T47D (cell line): ENCODE results near the gene DDIT3.

Source experiments
- DNase-seq, 2 experiments: peaks; one replicate each; pipeline versions ENCODE4 v3.0.0 to v3.0.0-alpha.2; 2011 to 2012; ENCODE audit warnings: low read depth in 1 of 2, low spot score in 1 of 2
- JUND ChIP-seq: IDR thresholded peaks from 2 replicates; pipeline ENCODE4 v1.6.1; 2012; ENCODE audit warnings: low read depth
- in situ Hi-C: cut with HindIII; loops from 2 replicates; pipeline ENCODE4 v1.10.0; 2016; ENCODE audit warnings: low sequenced_read_pairs, low pct_unique_long_range_greater_than_20kb

DDIT3 gene

GRCh38 chr12:57489157-57489641 lies 31.1 kb downstream of the DDIT3 start:
- DNase-seq, result no peak
- no peak for TF ChIP-seq JUND
- in situ Hi-C loops, result no loop called here

GRCh38 chr12:57488402-57489156 lies 31.7 kb downstream of the DDIT3 start:
- TF ChIP-seq JUND, result no peak
- in situ Hi-C loops, result no loop called here
- DNase-seq, result no peak

DNA sequence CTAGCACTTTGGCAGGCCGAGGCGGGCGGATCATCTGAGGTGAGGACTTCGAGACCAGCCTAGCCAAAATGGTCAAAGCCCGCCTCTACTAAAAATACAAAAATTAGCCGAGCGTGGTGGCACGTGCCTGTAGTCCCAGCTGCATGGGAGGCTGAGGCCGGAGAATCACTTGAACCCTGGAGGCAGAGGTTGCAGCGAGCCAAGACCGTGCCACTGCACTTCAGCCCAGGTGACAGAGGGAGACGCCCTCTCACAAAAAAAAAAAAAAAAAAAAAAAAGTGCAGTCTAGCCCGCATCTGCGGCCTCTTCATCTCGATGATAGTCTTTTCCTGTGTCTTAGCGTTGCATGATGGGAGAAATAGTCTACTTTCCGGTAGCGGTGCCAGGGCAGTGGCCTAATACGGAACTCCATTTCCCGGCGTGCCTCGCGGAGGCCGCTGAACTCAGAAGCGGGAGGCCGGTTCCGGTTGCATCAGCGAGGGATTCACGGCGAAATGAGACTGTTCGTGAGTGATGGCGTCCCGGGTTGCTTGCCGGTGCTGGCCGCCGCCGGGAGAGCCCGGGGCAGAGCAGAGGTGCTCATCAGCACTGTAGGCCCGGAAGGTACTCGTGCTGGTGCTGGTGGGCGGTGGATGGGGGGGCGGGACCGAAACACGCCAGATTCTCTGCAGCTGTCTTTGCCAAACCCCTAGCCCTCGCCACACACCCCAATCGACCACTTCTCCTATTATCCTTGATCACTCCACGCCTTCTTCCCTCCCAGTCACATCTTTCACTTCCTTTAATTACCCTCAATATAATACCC lies 32.5 kb downstream of the DDIT3 start, which contains the start of gene MARS1:
MARS1 (plus strand) TSS at position 472 of the 805 bp plus-strand sequence; CDS start at position 495, 23 bp downstream.
- TF ChIP-seq JUND, result no peak
- peak; percentile 95 to 99 for DNase-seq
- in situ Hi-C loops, result no loop called here

- in situ Hi-C loops, result no loop called here
- no peak for TF ChIP-seq JUND
- no peak for DNase-seq
These were observed 33.2 kb downstream of the DDIT3 start for GRCh38 chr12:57487055-57487596.

DNA sequence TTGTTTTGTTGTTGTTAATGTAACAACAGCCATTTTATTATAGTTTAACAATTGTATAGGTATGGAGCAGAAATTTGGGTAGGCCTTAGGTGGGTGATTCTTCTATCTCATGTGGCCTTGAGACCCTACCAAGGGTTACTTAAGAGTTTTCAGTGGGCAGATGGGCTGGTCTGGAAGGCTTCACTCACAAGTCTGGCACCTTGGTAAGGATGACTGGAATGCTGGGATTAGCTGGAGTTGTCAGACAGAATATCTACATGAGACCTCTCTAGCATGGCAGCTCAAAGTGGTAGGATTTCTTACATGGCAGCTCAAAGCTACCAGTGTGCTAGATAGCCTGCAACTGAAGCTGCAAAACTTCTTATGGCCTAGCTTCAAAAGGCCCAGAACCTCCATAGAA lies 34.6 kb downstream of the DDIT3 start:
- in situ Hi-C loops, result no loop called here

GRCh38 chr12:57483466-57483865 lies 36.8 kb downstream of the DDIT3 start:
- DNase-seq, result no peak
- no peak for TF ChIP-seq JUND
- in situ Hi-C loops, result no loop called here

More for the DNA sequence above, 34.6 kb downstream of the DDIT3 start:
- no peak for DNase-seq
- no peak for TF ChIP-seq JUND

GRCh38 chr12:57481671-57482070 lies 38.6 kb downstream of the DDIT3 start:
- TF ChIP-seq JUND, result no peak
- no peak for DNase-seq
- in situ Hi-C loops, result no loop called here

- in situ Hi-C loops, result no loop called here
- no peak for DNase-seq
- no peak for TF ChIP-seq JUND
These were observed 40.8 kb downstream of the DDIT3 start, which contains the start of gene ARHGAP9 for GRCh38 chr12:57479376-57480115. TSS of gene ARHGAP9 (minus strand) at chr12:57479866. CDS start at chr12:57479406, 460 bp downstream.

GRCh38 chr12:57479043-57479375 lies 41.3 kb downstream of the DDIT3 start:
- TF ChIP-seq JUND, result no peak
- no peak for DNase-seq
- in situ Hi-C loops, result no loop called here

- in situ Hi-C loops, result no loop called here
- no peak for DNase-seq
- TF ChIP-seq JUND, result no peak
These were observed 42.3 kb downstream of the DDIT3 start for GRCh38 chr12:57477710-57478681.

DNA sequence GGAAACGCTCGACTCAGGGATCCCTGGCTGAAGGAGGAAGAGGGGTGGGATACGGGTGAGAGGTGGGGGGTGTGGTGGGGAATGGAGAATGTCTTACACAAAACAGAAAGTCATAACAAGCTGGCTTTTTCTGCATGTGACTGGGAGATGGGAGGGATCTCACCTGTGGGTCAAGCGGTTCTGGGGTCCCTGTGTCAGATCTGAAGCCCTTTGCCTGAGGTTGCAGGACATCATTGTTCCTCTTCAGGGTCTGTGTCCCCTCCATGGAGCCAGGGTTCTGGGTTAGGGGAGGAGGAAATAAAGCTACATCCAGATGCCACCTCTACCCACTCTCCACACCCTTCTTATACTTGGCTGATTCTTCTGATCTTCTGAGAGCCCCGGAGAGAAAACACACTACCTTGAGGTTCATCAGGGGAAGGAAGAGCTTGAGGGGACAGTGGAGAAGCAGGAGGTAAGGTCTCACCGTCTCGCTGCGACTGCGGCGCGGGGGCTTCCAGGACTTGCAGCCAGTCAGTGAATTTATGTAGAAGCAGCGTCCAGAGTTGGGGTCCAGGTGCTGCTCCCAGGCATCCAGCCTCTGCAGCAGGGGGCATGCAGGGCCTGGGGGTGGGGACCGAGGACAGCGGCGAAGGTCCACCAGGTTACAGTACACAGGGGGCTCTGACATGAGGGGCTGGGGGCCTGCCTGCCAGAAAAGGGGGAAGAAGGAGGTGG lies 43.2 kb downstream of the DDIT3 start:
- DNase-seq, result no peak
- TF ChIP-seq JUND, result no peak

More for the DNA sequence above, 43.2 kb downstream of the DDIT3 start:
- in situ Hi-C loops, result no loop called here
